GM12874 (cell line): ENCODE results near the gene KMT2E.

ENCODE experiments used
- TF ChIP-seq, protein P1 (sequence below): IDR thresholded peaks from 2 replicates; pipeline ENCODE4 v1.5.1; 2011; ENCODE audit warnings: low read depth, mild to moderate bottlenecking, control low read depth, low read length, moderate library complexity; ENCODE audit not compliant: insufficient read depth

KMT2E gene

DNA sequence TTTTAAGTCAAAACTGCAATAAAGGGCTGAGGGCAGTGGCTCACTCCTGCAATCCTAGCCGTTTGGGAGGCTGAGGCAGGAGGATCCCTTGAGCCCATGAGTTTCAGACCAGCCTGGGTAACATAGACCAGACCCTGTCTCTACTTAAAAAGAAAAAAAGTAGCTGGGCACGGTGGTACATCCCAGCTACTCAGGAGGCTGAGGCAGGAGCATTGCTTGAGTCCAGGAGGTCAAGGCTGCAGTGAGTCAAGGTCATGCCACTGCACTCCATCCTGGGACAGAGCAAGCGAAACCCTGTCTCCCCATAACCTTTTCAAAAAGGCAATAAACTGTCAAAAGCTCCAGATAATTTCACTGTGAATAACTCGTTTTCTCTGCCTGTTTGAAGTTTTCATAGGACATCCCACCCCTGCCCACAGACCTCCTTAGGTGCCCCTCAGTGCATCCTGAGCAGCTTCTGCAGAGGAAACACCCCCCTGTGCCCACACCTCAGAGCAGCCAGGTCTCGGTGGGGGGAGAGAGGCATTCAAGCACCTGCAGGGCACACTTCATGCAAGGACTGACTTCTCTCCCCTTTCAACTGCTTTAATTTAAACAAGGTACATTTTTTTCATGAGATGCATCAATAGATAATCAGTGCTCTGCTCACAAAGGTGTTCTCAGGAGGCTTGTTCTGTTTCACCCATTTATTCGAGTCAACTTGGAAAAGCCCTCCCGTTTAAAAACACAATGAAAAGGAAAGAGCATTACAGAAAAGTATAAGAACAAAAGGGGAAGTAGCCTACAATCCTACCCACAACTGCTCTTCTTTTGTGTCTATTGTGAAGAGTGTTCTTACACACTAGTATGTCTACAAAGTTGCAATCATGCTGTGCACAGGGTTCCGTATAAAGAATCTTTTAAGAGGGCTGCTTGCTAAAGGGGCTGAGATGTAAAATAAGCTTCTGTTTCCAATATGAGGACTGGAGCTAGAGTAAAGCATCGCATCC is 104.9 kb downstream of the KMT2E start:
- TF ChIP-seq, protein P1, sequence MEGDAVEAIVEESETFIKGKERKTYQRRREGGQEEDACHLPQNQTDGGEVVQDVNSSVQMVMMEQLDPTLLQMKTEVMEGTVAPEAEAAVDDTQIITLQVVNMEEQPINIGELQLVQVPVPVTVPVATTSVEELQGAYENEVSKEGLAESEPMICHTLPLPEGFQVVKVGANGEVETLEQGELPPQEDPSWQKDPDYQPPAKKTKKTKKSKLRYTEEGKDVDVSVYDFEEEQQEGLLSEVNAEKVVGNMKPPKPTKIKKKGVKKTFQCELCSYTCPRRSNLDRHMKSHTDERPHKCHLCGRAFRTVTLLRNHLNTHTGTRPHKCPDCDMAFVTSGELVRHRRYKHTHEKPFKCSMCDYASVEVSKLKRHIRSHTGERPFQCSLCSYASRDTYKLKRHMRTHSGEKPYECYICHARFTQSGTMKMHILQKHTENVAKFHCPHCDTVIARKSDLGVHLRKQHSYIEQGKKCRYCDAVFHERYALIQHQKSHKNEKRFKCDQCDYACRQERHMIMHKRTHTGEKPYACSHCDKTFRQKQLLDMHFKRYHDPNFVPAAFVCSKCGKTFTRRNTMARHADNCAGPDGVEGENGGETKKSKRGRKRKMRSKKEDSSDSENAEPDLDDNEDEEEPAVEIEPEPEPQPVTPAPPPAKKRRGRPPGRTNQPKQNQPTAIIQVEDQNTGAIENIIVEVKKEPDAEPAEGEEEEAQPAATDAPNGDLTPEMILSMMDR: no peak

DNA sequence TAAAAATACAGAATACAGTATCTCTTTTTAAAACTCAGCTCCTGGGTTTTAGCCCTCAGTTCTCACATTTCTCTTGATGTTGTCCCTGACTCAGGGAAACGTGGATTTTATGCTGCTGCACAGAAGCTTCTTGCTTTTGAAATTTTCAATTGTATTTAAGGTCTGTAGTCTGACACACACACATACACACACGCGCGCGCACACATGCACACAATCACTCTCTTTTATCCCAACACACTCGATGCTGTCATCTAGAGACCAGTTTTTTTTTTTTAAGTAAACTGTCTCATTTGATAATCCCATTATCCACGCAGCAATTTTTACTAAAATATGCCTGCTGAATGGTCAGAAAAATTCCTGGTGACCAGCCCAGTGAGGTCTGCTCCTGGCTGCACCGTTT is 108.6 kb downstream of the KMT2E start:
- TF ChIP-seq, protein P1: no peak

GRCh38 chr7:105125745-105126144 is 111.7 kb downstream of the KMT2E start:
- TF ChIP-seq, protein P1: no peak

DNA sequence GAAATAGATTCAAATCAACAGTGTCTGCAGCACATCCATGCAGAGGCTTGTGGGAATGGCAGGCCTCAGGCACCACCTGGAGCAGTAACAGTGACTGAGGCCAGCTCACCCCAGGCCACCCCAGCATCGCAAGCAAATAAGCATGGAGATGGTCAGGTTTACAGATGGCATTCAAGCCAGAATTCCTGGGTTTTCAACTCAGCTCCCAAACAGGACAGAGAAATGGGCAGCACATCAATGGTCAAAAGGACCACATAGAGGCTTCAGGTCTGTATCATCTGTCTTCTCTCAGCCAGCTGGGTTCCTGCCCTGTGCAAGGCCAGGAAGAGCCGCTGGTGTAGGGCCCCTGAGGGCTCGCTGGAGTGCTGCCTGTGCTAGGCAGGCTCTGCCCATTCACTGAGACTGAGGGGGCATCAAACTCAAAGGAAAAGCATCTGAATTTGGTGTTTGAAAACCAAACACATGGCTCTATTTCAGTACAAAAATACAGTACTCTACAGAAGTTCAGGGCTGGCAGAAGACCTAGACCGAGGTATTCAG is 112.5 kb downstream of the KMT2E start:
- TF ChIP-seq, protein P1: no peak

- TF ChIP-seq, protein P1: no peak
Observed at GRCh38 chr7:105127179-105127578, 113.2 kb downstream of the KMT2E start.

- TF ChIP-seq, protein P1: no peak
Observed at GRCh38 chr7:105130048-105130447, 116.0 kb downstream of the KMT2E start.

- TF ChIP-seq, protein P1: no peak
Observed at GRCh38 chr7:105130580-105130979, 116.6 kb downstream of the KMT2E start.
